B cell (primary cell): ENCODE data around the gene ANKRD34A.

Experiments
- EZH2 ChIP-seq: IDR thresholded peaks from 2 replicates; pipeline ENCODE4 v1.6.1; 2012; ENCODE audit warnings: borderline replicate concordance, low read depth, mild to moderate bottlenecking, moderate library complexity, low read length; ENCODE audit not compliant: insufficient read depth, poor library complexity, severe bottlenecking
- TF ChIP-seq, protein P1 (sequence below): fragments of 200-600 bp; IDR thresholded peaks from one replicate; pipeline ENCODE4 v1.8.0; 2022; ENCODE audit warnings: antibody characterized with exemption, mild to moderate bottlenecking

DNA sequence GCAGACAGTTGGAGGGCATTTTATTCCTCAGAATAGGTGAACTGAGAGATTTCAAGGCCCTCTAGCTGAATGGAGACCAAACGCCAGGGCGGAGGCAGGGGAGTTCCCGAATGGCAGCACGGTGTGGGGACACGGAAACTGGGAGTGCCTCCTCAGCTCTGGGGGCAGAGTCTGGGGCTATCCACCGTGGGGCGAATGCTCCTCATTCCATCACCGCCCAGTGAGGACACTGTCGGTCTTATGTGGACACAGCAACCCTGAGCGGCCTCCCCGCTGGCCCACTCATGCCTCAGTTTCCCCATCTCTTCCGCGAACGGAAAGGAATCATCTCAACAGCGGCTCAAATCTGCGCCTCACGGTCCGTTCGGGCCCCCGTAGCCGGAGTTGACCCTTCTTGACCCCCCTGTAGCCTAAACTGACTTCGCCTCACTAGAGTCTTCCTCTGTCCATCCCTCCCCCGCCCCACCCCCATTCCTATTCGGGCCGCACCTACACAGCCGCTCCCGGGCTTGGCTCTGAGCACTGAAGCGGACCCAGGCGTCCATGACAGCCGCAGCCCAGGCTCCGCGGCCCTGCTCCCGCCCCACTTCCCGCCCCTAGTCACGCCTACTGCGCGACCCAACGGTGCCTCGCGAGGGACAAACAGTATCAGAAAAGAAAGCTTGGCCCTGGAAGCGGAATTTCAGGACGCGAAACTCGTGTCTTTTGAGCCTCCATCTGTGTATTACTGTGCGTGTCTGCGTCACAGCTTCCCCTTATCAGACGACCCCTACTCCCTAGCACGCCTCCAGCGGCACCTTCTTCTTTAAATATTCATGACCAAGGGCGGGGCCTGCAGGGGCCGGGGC, 46.0 kb downstream of the ANKRD34A start, which contains the start of gene PEX11B:
- TF ChIP-seq, protein P1, sequence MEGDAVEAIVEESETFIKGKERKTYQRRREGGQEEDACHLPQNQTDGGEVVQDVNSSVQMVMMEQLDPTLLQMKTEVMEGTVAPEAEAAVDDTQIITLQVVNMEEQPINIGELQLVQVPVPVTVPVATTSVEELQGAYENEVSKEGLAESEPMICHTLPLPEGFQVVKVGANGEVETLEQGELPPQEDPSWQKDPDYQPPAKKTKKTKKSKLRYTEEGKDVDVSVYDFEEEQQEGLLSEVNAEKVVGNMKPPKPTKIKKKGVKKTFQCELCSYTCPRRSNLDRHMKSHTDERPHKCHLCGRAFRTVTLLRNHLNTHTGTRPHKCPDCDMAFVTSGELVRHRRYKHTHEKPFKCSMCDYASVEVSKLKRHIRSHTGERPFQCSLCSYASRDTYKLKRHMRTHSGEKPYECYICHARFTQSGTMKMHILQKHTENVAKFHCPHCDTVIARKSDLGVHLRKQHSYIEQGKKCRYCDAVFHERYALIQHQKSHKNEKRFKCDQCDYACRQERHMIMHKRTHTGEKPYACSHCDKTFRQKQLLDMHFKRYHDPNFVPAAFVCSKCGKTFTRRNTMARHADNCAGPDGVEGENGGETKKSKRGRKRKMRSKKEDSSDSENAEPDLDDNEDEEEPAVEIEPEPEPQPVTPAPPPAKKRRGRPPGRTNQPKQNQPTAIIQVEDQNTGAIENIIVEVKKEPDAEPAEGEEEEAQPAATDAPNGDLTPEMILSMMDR = no peak
- TF ChIP-seq EZH2 = no peak
